Tibial nerve (tissue), 4 donors: Measurements from ENCODE around the gene STRIP2. TPM values are rescaled to one million over a fixed set of nuclear protein-coding genes. Genes with fewer than 3 reads are reported as not detected.
A peak's percentile ranks its signal among the peaks of the same experiment; 100 is the strongest.

ENCODE experiments used
- DNase-seq, 2 donors: peaks; one replicate each; pipeline ENCODE4 v3.0.0-alpha.2; 2019; ENCODE audit warnings: low spot score in 2 of 2
- H3K27ac ChIP-seq, 4 donors: fragments of 200-600 bp; sonication (generic) in 3 of 4; one replicate each; pipeline ENCODE4 v1.5.1; 2017 to 2019; ENCODE audit warnings: mild to moderate bottlenecking in 1 of 4
- H3K27me3 ChIP-seq, 2 donors: fragments of 200-600 bp; sonication (generic) in 1 of 2; one replicate each; pipeline versions ENCODE4 v1.5.1 to v1.6.0; 2017 to 2019
- H3K36me3 ChIP-seq, 3 donors: fragments of 200-600 bp; sonication (generic); one replicate each; pipeline ENCODE4 v1.5.1; 2018 to 2019
- H3K4me1 ChIP-seq, 4 donors: fragments of 200-600 bp; sonication (generic) in 3 of 4; one replicate each; pipeline ENCODE4 v1.5.1; 2017 to 2019
- H3K4me3 ChIP-seq, 4 donors: fragments of 200-600 bp; sonication (generic) in 3 of 4; one replicate each; pipeline ENCODE4 v1.5.1; 2017 to 2019; ENCODE audit warnings: mild to moderate bottlenecking in 1 of 4, moderate library complexity in 1 of 4
- H3K9me3 ChIP-seq, 4 donors: fragments of 200-600 bp; sonication (generic) in 3 of 4; one replicate each; pipeline ENCODE4 v1.5.1; 2017 to 2019
- CTCF ChIP-seq, 5 experiments: fragments of 200-600 bp in 3 of 5; fragments of 450-650 bp in 2 of 5; sonication (generic) in 3 of 5; IDR thresholded peaks; one replicate each; pipeline ENCODE4 v1.5.1; 2016 to 2019; ENCODE audit warnings: antibody characterized with exemption in 5 of 5, mild to moderate bottlenecking in 3 of 5, moderate library complexity in 2 of 5
- EP300 ChIP-seq, 2 donors: sonication (generic); formaldehyde crosslinking; IDR thresholded peaks; one replicate each; pipeline ENCODE4 v1.6.1; 2017; ENCODE audit warnings: antibody characterized with exemption in 2 of 2, mild to moderate bottlenecking in 1 of 2
- POLR2A ChIP-seq, 2 donors: fragments of 450-650 bp; IDR thresholded peaks; one replicate each; pipeline ENCODE4 v1.6.1; 2017; ENCODE audit warnings: antibody characterized with exemption in 2 of 2, mild to moderate bottlenecking in 2 of 2, moderate library complexity in 2 of 2
- WGBS, 2 donors: methylation state at CpG; one replicate each; pipeline ENCODE4 v1.1.5; 2018; 5-methylcytosine and 5-hydroxymethylcytosine counted together
- total RNA-seq, 4 donors: library from RNA; depleted of rRNA; stranded (reverse); fragments of >200 nt; gene quantifications; one replicate each; pipeline ENCODE4 v1.1.0, GENCODE V29; 2016

Gene STRIP2
- total RNA-seq = under 1 TPM; 0.30 to 0.44 (median 0.41) TPM

GRCh38 chr7:129433847-129434674, at the start of gene STRIP2:
STRIP2 (plus strand) TSS chr7:129434432; CDS start chr7:129434473, 41 bp downstream.
- H3K27me3 ChIP-seq = peaks cover 0 to 18% of the 10 kb centered on the region in 2 donors
- H3K4me1 ChIP-seq = peaks cover 0 to 17% (median 8%) of the 10 kb centered on the region in 4 donors
- TF ChIP-seq CTCF (IDR thresholded peaks at IDR 0.05) (peak in 1 of 5 experiments; percentile 31), EP300 (IDR thresholded peaks at IDR 0.05) (peak in 1 of 2 donors; percentile 55), POLR2A (IDR thresholded peaks at IDR 0.05) (no peak)
- DNase-seq = peak; percentile 87 to 89
- H3K4me3 ChIP-seq = peak within 1 kb of the TSS; percentile 56 to 77 (median 66)
- H3K36me3 ChIP-seq = peaks cover 0 to 6% (median 0%) of the 10 kb centered on the region in 3 donors
- 0 to 1% methylated on average over 31 to 68 of the region's 75 CpGs for WGBS, 2 donors
- H3K9me3 ChIP-seq = no peaks in the 10 kb centered on the region
- peak within 1 kb of the TSS in 2 of 4 donors; percentile 13 to 31 for H3K27ac ChIP-seq

- Histone ChIP-seq H3K27me3 (no peaks in the 10 kb centered on the region), H3K4me1 (no peaks in the 10 kb centered on the region), H3K4me3 (no peak overlapping the region), H3K36me3 (peaks cover 0 to 19% (median 0%) of the 10 kb centered on the region in 3 donors), H3K9me3 (no peaks in the 10 kb centered on the region), H3K27ac (no peak overlapping the region)
- DNase-seq = no peak
- 78 to 87% methylated on average over 1 of the region's 1 CpG for WGBS, 2 donors
- TF ChIP-seq EP300 (IDR thresholded peaks at IDR 0.05) (no peak), POLR2A (IDR thresholded peaks at IDR 0.05) (no peak), CTCF (IDR thresholded peaks at IDR 0.05) (no peak)
These were observed 49.1 kb upstream of the STRIP2 start for GRCh38 chr7:129385116-129385515.

GRCh38 chr7:129385598-129385997, 48.6 kb upstream of the STRIP2 start:
- Histone ChIP-seq H3K4me1 (no peaks in the 10 kb centered on the region), H3K9me3 (no peaks in the 10 kb centered on the region), H3K4me3 (no peak overlapping the region), H3K36me3 (peaks cover 0 to 22% (median 0%) of the 10 kb centered on the region in 3 donors), H3K27ac (no peak overlapping the region), H3K27me3 (no peaks in the 10 kb centered on the region)
- DNase-seq = no peak
- 95 to 99% methylated on average over 4 of the region's 4 CpGs for WGBS, 2 donors
- no peak for TF ChIP-seq CTCF (IDR thresholded peaks at IDR 0.05)
- TF ChIP-seq EP300 (IDR thresholded peaks at IDR 0.05) = no peak
- TF ChIP-seq POLR2A (IDR thresholded peaks at IDR 0.05) = no peak

GRCh38 chr7:129386506-129386905, 47.7 kb upstream of the STRIP2 start:
- Histone ChIP-seq H3K4me3 (no peak overlapping the region), H3K27ac (no peak overlapping the region), H3K27me3 (no peaks in the 10 kb centered on the region), H3K36me3 (peaks cover 0 to 18% (median 0%) of the 10 kb centered on the region in 3 donors), H3K4me1 (no peaks in the 10 kb centered on the region), H3K9me3 (no peaks in the 10 kb centered on the region)
- TF ChIP-seq POLR2A (IDR thresholded peaks at IDR 0.05) = no peak
- TF ChIP-seq EP300 (IDR thresholded peaks at IDR 0.05) = no peak
- no peak for TF ChIP-seq CTCF (IDR thresholded peaks at IDR 0.05)
- no peak for DNase-seq

- Histone ChIP-seq H3K36me3 (peaks cover 0 to 23% (median 0%) of the 10 kb centered on the region in 3 donors), H3K4me1 (no peaks in the 10 kb centered on the region), H3K9me3 (no peaks in the 10 kb centered on the region), H3K27me3 (no peaks in the 10 kb centered on the region), H3K27ac (no peak overlapping the region), H3K4me3 (no peak overlapping the region)
- no peak for DNase-seq
- WGBS, 2 donors = 68 to 86% methylated on average over 2 of the region's 2 CpGs
- TF ChIP-seq POLR2A (IDR thresholded peaks at IDR 0.05) = no peak
- no peak for TF ChIP-seq CTCF (IDR thresholded peaks at IDR 0.05)
These were observed 46.7 kb upstream of the STRIP2 start for GRCh38 chr7:129387537-129387936.
